Muscle of arm (tissue), 14 donors: Measurements from ENCODE around the gene FLRT3. TPM values are rescaled to one million over a fixed set of nuclear protein-coding genes. Genes with fewer than 3 reads are reported as not detected.
A peak's percentile ranks its signal among the peaks of the same experiment; 100 is the strongest.

Source experiments
- DNase-seq: peaks from one replicate; pipeline ENCODE4 v3.0.0-alpha.2; 2013
- long read RNA-seq, 11 donors: transcript quantifications; one replicate each; lab custom pipeline, GENCODE V29; 2026
- polyA plus RNA-seq, 12 donors: library from polyadenylated mRNA; unstranded; fragments of 120-200 nt; gene quantifications; one replicate each; pipeline ENCODE4 v1.2.1, GENCODE V29; 2013; ENCODE audit not compliant: insufficient read length in 12 of 12

FLRT3 gene
- polyA plus RNA-seq, result 10 to 100 TPM in 10 of 12 donors, 1 to 10 TPM in 1, not detected in 1; 8.2 to 42.3 (median 15.0) TPM
- long read RNA-seq, donor 1, full-length matches to known transcripts, result 22 of 22 reads
- long read RNA-seq, donor 1, partial matches to known transcripts, result 0 of 22 reads
- long read RNA-seq, donor 1, other reads (novel, unspliced or antisense), result 0 of 22 reads
- long read RNA-seq, donor 2, full-length matches to known transcripts, result 4 of 4 reads
- long read RNA-seq, donor 2, partial matches to known transcripts, result 0 of 4 reads
- long read RNA-seq, donor 2, other reads (novel, unspliced or antisense), result 0 of 4 reads
- long read RNA-seq, donor 3, full-length matches to known transcripts, result 3 of 3 reads
- long read RNA-seq, donor 3, partial matches to known transcripts, result 0 of 3 reads
- long read RNA-seq, donor 3, other reads (novel, unspliced or antisense), result 0 of 3 reads
- long read RNA-seq, donor 4, full-length matches to known transcripts, result 1 of 1 reads
- long read RNA-seq, donor 4, partial matches to known transcripts, result 0 of 1 reads
- long read RNA-seq, donor 4, other reads (novel, unspliced or antisense), result 0 of 1 reads
- long read RNA-seq, donor 5, full-length matches to known transcripts, result 6 of 6 reads
- long read RNA-seq, donor 5, partial matches to known transcripts, result 0 of 6 reads
- long read RNA-seq, donor 5, other reads (novel, unspliced or antisense), result 0 of 6 reads
- long read RNA-seq, donor 6, partial matches to known transcripts, result 0 of 1 reads
- long read RNA-seq, donor 6, other reads (novel, unspliced or antisense), result 0 of 1 reads
- long read RNA-seq, donor 7, full-length matches to known transcripts, result 6 of 6 reads
- long read RNA-seq, donor 7, partial matches to known transcripts, result 0 of 6 reads
- long read RNA-seq, donor 7, other reads (novel, unspliced or antisense), result 0 of 6 reads
- long read RNA-seq, donor 8, full-length matches to known transcripts, result 3 of 3 reads
- long read RNA-seq, donor 8, partial matches to known transcripts, result 0 of 3 reads
- long read RNA-seq, donor 8, other reads (novel, unspliced or antisense), result 0 of 3 reads
- long read RNA-seq, donor 9, full-length matches to known transcripts, result 6 of 6 reads
- long read RNA-seq, donor 9, partial matches to known transcripts, result 0 of 6 reads
- long read RNA-seq, donor 9, other reads (novel, unspliced or antisense), result 0 of 6 reads
- long read RNA-seq, donor 10, full-length matches to known transcripts, result 4 of 4 reads
- long read RNA-seq, donor 10, partial matches to known transcripts, result 0 of 4 reads
- long read RNA-seq, donor 10, other reads (novel, unspliced or antisense), result 0 of 4 reads
- long read RNA-seq, donor 11, full-length matches to known transcripts, result 4 of 4 reads
- long read RNA-seq, donor 11, partial matches to known transcripts, result 0 of 4 reads
- long read RNA-seq, donor 11, other reads (novel, unspliced or antisense), result 0 of 4 reads

DNA sequence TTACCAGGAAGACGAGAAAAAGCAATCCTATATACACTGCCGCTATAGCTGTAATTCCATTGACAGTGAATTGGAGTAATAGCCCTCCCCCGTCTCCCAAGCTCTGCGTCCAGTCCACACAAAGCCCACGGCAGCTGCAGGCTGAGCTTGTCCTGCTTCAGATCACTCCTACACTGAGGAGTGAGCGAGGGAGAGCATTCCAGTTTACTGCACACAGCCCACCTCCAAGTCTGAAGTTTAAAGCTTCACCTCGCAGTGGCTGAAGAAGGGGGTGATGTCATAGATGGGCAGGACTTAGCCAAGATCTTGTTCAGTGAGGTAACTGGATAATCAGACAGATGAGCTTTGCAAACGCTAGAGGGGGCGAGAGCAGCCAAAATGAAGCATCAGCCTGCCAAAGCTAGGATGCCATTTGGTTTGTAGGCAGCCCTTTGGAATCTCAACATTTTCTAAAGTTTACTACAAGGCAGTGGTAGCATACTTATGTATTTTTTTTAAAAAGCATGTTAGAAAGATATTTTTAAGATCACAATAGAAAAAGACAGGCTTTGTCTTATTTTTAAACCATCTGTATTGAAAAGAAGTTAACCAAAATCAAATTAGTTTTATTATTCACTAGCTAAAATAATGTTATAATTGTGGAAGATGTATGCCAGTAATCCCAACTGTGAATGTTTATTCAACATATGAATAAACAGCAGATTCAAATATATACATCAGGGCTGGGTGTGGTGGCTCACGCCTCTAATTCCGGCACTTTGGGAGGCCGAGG is at the start of gene FLRT3:
Gene FLRT3 (minus strand): TSS at position 213 of the 772 bp plus-strand sequence. CDS start 10,106 bp downstream, outside the sequence.
- DNase-seq, result peak; percentile 94

DNA sequence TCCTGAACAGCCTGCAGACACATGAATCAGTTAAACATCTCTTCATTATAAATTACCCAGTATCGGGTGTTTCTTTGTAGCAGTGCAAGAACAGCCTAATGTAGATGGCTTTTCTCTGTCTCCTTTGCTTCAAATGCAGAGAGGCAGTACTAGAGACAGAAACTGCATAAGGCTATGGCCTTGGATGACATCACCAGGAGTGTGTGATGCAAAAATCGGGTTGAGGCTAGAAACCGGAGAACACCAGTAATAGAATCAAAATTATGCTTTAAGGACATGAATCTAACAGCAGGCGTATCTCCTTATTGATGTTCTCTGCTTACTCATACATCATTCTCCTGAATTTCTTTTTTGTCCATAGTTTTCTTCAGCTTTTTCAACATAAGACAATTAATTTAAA is 49.3 kb upstream of the FLRT3 start:
- DNase-seq, result no peak

DNA sequence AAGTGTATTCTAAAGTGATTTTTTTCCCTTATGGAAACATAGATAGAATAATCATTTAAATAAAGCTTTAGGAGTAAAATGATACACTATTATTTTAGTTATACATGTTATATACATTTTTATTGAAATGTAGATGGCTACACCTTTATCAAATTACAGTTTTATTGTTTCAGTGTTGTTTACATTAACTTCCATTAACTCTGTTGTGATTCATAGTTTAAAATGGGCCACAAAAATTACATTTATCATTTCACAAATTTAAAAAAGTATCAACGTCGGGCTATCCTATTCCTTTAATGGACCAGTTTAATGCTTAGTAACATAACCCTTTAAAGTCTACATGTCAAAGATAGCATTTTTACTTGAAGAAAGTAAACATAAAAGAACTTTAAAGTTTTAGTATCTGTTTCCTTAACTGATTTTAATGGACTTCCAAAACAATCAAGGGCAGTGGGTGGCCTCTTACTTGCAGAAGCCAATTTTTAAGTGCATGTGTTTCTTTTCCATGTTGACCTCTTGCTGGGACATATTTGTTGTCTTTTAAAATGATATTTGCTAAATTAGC is 47.8 kb upstream of the FLRT3 start:
- DNase-seq, result no peak

DNA sequence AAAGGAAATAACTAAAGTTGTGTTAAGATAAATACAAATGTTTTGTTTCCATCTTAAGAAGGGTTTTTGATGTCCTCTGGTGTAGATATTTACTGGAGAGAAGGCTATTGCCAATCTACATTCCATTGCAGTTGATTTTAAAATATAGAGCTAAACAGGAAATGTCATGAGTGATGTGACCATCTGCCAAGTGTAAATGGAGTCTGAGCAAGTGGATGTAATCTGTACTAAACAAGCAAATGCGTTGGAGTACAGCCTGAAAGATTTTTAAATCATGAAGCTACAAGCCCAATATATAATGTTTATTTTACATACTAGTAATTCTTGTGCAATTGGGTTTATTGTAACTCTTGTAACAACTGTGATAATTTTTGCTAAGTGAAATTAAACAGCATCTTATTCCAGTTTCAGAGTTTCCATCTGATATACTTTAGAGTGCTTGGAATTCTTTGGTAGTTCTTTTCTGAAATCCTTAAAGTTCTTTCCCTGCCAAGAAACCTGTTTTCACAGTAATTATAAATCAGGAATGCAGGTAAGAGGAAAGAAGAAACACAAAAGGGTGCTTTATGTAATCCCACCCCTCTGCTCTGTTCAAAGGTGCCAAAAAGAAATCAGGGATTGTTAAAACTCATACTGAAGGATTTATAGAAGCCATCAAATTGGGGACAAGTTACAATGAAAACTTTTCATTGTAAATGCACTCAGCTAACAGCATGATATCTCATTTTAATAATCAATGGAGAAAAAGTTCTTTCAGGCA is 47.2 kb upstream of the FLRT3 start:
- DNase-seq, result peak; percentile 18

DNA sequence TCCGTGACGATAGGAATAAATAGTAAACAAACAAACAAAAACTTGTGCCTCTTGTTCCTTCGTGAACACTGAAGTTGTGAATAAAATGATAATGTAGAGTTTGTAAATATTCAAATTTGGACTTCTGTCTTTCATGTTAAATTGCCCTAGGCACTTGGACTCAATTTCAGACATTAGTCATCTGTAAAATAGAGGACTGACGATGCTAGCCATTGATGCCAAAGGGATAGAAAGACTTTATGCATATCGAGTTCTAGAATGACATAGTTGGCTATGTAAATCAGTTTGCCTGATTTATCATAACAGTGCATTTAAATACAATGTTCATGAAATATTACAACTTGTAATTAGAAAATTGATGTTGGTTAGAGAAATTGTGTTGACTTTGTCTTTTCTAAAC is 45.9 kb upstream of the FLRT3 start:
- no peak for DNase-seq

DNA sequence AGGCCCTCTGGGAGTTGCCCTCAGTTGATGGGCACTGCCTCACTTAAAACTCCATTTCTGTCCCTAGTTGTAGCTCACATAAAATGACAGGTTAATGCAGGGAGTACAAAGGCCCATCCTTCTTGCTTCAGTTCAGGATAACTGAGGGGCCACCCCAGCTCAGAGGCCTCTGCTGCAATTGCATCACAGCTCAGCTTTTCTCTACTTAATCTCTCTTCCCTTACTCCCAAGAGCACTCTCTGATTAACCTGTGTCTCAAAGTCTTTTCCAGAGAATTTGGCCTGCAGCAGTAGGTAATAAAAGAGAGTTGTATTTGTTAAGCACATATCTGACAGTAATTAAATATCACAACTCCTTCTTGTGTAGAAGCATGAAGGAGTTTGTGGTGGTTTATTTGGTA is 40.9 kb upstream of the FLRT3 start:
- DNase-seq, result no peak

DNA sequence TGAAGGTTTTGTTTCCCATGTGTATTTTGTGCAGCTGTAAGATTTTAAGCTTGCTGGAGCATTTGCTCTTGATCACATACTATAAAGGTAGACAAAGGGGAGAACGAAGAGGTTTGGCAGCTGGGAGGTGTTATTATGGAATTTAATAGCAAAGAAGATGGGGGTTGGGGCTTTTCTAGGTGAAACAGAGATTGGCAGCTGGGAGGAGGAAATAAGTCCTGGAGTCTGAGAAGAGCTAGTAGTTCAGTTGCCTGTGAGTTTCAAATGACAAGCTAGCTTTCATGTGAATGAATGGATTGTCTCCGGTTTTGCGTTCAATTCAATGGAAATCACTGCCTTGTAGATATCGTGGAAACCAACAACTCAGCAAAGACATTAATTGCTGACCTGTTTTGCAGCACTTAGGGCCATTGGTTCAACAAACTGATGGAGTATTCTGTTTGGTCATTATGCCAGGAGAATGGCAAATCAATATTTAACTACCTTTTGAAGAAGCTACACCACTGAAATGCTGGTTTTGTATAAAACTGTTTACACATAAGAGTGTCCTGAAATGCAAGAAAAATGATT is 38.1 kb upstream of the FLRT3 start:
- no peak for DNase-seq

DNA sequence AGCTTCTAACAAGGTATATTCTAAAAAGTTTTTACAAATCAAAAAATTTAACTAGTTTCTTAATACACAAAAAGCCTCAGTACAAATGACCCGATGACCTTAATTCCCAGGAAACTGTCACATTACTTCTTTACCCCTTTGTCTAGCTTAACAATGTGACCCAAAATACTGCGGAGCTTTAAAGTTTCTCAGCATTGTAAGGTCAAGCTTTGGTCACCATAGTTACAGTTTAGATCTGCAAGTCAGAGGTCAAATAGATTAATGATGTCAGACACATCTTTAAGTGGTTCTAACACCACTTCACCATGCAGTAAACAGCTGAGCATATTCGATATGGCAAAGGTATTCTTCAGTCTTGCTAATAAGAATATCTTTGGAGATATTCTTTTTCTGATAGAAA is 36.8 kb upstream of the FLRT3 start:
- no peak for DNase-seq

DNA sequence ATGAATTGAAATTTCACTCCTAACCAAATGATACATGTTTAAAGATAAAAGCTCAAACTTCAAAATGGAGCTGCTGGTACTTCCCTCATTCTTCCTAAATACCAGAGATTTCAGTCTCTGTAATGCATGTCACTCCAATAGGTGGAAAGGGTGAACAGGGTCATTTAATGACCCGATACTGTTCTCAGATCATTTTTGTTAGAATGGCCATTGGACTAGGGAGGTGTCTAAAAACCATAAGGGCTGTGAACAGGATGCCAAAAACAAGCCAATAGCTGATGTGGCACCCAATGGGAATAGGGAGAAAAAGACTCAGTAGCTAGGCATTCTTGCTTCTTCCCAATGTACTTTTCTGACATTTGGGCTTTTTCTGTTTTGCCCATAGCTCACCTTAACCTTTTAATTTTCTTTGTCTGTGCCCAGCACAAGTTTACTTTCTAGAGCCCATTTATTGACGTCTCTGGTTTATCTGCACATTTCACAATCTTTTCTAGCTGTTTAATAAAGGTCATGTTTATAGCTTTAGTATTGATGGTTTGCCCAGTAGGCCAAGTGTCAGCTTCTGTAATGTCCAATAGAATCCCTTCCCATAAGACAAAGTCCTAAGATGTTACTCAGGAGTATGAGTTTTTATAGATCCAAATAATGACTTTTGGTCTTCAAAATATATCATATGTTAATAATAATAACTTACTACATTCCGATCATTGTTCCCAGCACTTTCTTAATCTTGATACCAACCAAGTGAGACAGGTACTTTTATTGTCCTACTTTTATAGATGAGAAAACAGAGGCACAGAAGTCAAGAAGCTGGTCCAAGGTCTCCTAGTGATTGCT is 24.3 kb upstream of the FLRT3 start:
- DNase-seq, result no peak

DNA sequence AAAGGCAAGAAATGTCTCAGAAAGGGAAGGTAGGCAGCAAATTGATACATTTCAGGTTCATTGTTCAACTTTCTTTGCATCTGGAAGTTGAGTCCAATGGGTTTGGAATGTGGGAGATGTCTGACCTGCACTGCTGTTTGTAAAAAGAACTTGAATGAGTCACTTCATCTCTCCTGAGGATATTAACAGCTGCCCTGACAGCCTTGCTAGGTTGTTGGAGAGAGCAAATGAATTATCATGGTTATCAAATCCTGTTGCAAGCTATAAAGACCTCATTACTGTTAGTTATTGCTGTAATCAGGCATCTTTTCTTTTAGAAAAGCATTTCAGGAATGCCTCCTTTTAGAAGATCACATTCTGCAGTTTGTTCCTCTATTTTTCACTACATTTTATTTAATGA is 23.0 kb upstream of the FLRT3 start:
- DNase-seq, result no peak

DNA sequence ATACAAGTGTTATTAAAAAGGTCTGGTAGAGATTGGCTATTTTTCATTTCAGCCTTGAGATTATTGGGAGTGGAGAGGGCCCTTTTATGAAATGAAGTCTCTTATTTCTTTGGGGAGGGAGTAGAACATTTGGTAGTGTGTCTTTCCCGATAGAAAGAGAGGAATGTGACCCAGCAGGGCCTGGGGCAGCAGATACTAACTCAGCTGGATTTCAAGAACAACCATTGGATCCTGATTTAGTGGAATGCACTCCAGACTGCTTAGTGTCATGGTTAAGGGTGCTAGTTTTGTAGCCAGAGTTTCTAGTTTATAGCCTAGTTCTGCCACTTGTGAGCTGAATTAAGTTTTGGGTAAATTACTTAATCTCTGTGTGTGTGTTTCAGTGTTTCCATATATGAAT is 18.4 kb upstream of the FLRT3 start:
- DNase-seq, result no peak

DNA sequence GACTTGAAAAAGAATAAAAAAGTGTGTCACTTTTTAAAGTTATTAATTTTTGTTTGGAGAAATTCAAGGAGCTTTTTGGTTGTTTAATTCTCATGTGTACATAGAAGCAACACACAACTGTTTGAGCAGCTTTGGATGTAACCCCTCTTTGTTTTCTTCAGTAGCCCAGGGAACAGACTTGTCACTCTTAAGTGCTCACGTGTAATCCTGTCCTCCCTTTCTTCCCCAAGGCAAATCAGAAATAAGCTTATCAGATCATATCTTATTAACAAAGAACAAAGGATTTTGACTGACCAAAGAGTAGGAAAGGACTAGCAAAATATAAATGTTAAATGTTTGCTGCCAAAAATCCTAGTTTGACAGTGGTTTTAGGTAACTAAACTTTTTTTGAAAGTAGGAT is 7.3 kb upstream of the FLRT3 start:
- DNase-seq, result no peak

DNA sequence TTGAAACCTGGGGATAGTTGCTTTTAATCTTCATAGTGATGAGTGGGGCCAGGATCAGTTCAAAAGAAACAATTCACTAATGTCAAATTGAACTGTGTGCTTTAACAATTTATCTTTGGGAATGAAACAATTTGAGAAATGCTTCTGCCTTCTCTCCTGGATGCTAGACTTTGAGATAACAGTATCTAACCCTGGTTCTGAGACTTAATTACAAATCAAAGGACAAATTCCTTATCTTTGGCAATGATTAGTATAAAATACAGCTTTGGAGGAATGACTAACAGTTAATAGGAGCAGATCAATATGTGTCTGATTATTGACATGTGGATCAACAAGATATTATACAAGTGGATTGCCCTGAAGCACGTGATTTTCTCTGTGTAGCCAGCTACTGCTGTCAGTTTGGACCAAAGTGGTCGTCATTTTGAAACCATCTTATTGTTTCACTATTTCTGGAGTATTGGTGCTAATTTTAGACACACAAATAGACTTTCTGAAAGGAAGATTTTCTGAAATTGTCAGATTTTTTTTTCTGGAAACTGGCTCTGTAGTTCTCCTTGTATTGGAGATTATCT is 6.2 kb upstream of the FLRT3 start:
- no peak for DNase-seq

DNA sequence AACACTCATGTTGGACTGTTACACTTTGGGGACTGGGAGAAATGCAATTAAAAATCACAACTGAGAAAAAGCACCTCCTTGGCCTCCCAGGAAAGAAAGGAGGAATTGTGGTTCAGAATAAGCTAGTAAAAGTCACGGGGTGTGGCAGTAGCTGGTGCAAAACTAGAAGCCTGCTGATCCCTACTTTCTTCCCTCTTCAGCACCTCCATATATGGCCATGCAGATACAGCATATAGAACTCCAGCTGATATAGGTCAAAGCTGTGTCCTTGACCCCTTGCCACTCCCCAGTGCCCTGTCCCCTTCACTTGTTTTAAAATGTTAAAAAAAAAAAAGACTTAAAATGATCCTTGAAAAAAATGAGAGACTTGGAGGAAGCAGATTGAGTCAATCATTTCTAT is 5.5 kb upstream of the FLRT3 start:
- no peak for DNase-seq

DNA sequence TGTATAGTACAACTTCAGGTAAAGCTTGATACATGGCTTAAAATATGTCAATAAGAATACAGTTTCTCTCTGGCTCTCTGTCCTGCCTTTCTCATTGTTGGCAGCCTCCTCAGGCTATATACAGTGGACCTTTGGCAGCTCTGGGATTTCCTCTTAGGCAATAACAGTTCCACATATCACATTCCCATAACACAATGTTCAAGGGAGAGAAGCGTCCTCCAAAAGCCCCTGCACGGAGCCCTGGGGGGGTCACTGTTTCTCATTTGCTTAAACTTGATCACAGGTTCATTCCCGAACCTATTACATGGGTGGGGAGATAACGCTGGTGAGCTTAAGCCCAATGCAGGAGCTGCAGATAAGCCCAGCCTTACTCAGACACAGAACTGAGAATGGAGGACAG is 4.4 kb upstream of the FLRT3 start:
- DNase-seq, result no peak

DNA sequence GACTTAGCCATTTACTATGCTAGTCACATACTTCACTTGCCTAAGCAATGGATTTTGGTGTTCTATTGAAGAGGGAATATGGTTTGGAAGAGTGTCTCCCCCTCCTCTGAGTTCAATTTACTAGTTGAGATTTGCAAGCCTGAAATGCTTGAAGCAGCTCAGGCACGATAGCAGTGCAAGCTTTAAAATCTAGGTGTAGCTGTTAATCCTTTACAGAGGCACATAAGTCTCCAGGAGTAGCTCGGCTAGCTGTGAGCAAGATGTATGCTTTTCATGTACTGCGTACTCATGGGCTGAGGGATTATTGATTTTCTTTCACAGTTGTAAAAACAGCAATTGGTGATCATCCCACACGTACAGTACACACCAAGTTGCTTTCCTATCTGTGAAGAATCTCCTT is 726 bp downstream of the FLRT3 start:
- peak; percentile 56 for DNase-seq

DNA sequence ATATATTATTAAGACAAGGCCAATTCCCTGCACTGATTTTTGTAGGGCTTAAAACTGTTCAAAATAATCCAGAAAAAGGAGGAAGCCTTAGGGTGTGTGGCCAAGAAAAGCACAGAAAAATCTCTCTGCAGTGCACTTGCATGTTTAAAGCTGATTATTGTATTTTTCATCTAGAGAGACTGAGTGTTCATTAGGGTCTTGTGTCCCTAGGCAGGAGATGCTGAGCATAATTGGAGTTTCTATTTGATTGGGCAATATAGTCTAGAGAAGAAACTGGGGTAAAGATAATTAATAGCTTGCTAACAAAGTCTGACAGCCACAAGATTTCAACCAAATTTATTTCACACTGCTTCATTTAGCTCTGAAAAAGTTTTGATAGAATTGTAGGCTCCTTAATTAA is 2.4 kb downstream of the FLRT3 start:
- DNase-seq, result no peak

DNA sequence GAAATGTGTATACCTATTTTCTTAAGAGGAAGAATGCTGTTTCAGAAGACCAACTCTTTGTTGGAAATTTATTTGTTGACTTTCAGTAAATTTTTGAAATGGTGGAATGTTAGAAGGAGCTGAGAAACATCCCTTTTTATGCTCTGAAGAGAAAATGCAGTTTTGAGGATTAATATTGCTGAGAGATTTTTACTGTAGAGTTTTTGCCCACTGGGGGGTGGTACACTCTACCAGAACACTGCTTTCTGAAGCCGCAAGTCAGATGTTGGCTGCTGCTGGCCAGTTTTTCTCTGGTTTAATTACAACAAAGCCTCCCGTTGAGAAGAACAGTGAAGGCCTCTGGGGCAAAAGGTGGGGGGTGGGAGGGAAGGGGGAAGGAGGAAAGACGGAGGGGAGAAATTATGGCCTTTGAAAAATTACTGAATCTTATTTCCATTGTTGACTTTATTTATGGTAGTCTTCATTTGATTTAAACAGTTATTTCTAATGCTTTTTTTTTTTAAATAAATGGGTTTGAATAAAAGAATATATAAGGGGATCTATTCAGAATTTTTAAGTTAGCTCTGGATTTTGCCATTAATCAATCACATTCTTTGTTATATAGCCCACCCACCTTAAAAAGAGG is 3.0 kb downstream of the FLRT3 start:
- DNase-seq, result peak; percentile 67
